ENCODE results near the gene INPP1. TPM values are rescaled to one million over a fixed set of nuclear protein-coding genes. Genes with fewer than 3 reads are reported as not detected.
"Not testable (repeated sequence)": the region's sequence is repeated elsewhere in the genome, so short reads cannot be mapped to it uniquely, and the experiment has no call there.

INPP1 gene
- total RNA-seq, 1 experiment from 2014 or later: 2.3 TPM

DNA sequence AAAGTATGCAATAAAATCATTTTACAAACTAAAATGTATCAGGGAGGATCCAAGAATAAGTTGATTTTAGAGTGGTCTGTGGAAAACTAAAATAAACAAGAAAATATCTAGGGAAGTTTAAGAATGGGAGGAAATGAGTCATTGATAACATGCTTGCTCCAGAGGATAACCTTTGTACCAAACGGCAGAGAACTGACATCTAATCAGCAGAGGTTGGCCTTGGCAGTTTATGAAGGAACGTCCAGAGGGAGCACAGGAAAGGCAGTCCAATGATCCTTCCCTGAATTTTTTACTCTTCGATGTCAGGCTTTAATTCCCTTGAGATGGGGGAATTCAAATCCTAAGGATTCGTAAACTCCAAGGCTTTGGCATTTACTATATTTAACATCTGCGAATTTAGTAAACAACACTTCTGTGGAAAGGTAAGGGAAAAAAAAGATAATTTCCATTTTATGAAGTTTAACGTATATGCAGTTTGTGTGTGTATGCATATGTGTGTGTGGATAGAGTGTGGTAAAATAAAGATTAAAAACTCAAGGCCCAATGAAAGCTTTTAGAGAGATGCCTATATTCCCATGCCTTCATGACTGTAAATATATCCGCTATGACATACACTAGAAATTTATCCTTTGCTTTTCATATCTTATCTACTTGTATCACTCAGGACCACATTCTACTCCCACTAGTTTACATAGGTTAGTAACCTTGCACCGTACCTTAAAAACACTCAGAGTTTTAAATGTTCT lies 8.7 kb upstream of the INPP1 start:
- CTCF ChIA-PET: no interaction called here
- Mint-ChIP-seq H3K4me1 (no peaks in the 10 kb centered on the region), H3K27ac (no peak overlapping the region), H3K27me3 (ENCODE audit: low read depth) (no peaks in the 10 kb centered on the region), H3K36me3 (no peaks in the 10 kb centered on the region), H3K4me3 (no peak overlapping the region), H3K9me3 (0 out of 2 replicates have a peak, but pooled peaks cover 4% of the 10 kb centered on the region)
- ATAC-seq (no peak), DNase-seq (ENCODE audit: low spot score) (no peak)
- TF ChIP-seq ARID4B (CRISPR knock-in tag; IDR thresholded peaks at IDR 0.05; ENCODE audit: borderline replicate concordance) (no peak), IRF2 (CRISPR knock-in tag; IDR thresholded peaks at IDR 0.05; ENCODE audit: borderline replicate concordance, low read depth) (no peak), ELF4 (CRISPR knock-in tag; IDR thresholded peaks at IDR 0.05; ENCODE audit: low read depth) (no peak), NR3C1 (CRISPR knock-in tag; conservative IDR thresholded peaks at IDR 0.05; ENCODE audit: low read depth) (no peak), ETV6 (CRISPR knock-in tag; IDR thresholded peaks at IDR 0.05) (no peak), CREB1 (CRISPR knock-in tag; IDR thresholded peaks at IDR 0.05) (no peak), ZBTB21 (CRISPR knock-in tag; IDR thresholded peaks at IDR 0.05; ENCODE audit: borderline replicate concordance) (no peak), GABPB1 (CRISPR knock-in tag; IDR thresholded peaks at IDR 0.05) (peak; percentile 60)
- POLR2A ChIA-PET: no interaction called here

DNA sequence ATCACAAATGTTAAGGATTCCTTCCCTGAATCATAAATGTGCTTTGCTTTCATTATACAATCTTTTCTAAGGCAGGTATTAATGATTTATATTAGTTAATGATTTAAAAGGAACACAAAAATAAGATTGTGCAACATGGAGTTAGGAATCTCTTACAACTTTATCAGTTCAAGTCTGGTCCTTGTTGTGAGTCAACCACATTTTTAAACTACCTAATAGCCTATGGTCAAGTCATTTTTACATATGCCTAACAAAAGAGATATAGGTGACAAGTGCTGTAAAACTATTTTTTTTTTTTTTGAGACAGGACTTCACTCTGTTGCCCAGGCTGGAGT lies 8.2 kb upstream of the INPP1 start:
- Mint-ChIP-seq H3K9me3 (0 out of 2 replicates have a peak, but pooled peaks cover 4% of the 10 kb centered on the region), H3K27me3 (ENCODE audit: low read depth) (no peaks in the 10 kb centered on the region), H3K4me3 (no peak overlapping the region), H3K36me3 (no peaks in the 10 kb centered on the region), H3K27ac (no peak overlapping the region), H3K4me1 (peaks cover under 1% of the 10 kb centered on the region; the same call in 1 of the 2 replicates)
- no peak for DNase-seq (ENCODE audit: low spot score)
- no peak for TF ChIP-seq ATF2 (CRISPR knock-in tag; IDR thresholded peaks at IDR 0.05; ENCODE audit: borderline replicate concordance, low read depth)
- TF ChIP-seq, protein P1, sequence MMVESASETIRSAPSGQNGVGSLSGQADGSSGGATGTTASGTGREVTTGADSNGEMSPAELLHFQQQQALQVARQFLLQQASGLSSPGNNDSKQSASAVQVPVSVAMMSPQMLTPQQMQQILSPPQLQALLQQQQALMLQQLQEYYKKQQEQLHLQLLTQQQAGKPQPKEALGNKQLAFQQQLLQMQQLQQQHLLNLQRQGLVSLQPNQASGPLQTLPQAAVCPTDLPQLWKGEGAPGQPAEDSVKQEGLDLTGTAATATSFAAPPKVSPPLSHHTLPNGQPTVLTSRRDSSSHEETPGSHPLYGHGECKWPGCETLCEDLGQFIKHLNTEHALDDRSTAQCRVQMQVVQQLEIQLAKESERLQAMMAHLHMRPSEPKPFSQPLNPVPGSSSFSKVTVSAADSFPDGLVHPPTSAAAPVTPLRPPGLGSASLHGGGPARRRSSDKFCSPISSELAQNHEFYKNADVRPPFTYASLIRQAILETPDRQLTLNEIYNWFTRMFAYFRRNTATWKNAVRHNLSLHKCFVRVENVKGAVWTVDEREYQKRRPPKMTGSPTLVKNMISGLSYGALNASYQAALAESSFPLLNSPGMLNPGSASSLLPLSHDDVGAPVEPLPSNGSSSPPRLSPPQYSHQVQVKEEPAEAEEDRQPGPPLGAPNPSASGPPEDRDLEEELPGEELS (CRISPR knock-in tag; IDR thresholded peaks at IDR 0.05): no peak
- TF ChIP-seq FOXK1 (CRISPR knock-in tag; IDR thresholded peaks at IDR 0.05): no peak
- no peak for TF ChIP-seq ELF4 (CRISPR knock-in tag; IDR thresholded peaks at IDR 0.05; ENCODE audit: low read depth)
- no peak for TF ChIP-seq RORB (CRISPR knock-in tag; IDR thresholded peaks at IDR 0.05)
- no peak for TF ChIP-seq JAZF1 (CRISPR knock-in tag; IDR thresholded peaks at IDR 0.05)
- no peak for TF ChIP-seq SMAD4 (CRISPR knock-in tag; IDR thresholded peaks at IDR 0.05)
- TF ChIP-seq, protein P2, sequence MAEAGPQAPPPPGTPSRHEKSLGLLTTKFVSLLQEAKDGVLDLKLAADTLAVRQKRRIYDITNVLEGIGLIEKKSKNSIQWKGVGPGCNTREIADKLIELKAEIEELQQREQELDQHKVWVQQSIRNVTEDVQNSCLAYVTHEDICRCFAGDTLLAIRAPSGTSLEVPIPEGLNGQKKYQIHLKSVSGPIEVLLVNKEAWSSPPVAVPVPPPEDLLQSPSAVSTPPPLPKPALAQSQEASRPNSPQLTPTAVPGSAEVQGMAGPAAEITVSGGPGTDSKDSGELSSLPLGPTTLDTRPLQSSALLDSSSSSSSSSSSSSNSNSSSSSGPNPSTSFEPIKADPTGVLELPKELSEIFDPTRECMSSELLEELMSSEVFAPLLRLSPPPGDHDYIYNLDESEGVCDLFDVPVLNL (CRISPR knock-in tag; IDR thresholded peaks at IDR 0.05; ENCODE audit: borderline replicate concordance, low read depth): no peak
- TF ChIP-seq, protein P3, sequence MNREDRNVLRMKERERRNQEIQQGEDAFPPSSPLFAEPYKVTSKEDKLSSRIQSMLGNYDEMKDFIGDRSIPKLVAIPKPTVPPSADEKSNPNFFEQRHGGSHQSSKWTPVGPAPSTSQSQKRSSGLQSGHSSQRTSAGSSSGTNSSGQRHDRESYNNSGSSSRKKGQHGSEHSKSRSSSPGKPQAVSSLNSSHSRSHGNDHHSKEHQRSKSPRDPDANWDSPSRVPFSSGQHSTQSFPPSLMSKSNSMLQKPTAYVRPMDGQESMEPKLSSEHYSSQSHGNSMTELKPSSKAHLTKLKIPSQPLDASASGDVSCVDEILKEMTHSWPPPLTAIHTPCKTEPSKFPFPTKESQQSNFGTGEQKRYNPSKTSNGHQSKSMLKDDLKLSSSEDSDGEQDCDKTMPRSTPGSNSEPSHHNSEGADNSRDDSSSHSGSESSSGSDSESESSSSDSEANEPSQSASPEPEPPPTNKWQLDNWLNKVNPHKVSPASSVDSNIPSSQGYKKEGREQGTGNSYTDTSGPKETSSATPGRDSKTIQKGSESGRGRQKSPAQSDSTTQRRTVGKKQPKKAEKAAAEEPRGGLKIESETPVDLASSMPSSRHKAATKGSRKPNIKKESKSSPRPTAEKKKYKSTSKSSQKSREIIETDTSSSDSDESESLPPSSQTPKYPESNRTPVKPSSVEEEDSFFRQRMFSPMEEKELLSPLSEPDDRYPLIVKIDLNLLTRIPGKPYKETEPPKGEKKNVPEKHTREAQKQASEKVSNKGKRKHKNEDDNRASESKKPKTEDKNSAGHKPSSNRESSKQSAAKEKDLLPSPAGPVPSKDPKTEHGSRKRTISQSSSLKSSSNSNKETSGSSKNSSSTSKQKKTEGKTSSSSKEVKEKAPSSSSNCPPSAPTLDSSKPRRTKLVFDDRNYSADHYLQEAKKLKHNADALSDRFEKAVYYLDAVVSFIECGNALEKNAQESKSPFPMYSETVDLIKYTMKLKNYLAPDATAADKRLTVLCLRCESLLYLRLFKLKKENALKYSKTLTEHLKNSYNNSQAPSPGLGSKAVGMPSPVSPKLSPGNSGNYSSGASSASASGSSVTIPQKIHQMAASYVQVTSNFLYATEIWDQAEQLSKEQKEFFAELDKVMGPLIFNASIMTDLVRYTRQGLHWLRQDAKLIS (CRISPR knock-in tag; IDR thresholded peaks at IDR 0.05; ENCODE audit: borderline replicate concordance): no peak
- no peak for ATAC-seq
- CTCF ChIA-PET: no interaction called here
- POLR2A ChIA-PET: no interaction called here

DNA sequence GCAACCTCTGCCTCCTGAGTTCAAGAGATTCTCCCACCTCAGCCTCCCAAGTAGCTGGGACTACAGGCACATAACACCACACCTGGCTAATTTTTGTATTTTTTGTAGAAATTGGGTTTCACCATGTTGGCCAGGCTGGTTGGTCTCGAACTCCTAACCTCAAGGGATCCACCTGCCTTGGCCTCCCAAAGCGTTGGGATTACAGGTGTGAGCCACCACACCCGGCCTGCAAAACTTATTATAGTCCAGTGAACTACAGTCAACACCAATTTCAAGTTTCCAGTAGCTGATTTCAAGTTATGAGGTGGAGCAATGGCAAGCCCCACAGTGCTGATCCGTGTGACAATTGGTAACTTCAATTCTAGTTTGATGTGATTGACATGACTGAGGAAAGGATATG lies 7.8 kb upstream of the INPP1 start:
- H3K27me3 Mint-ChIP-seq (ENCODE audit: low read depth); DNase-seq (ENCODE audit: low spot score); H3K36me3 Mint-ChIP-seq; POLR2A ChIA-PET; H3K4me1 Mint-ChIP-seq; H3K4me3 Mint-ChIP-seq; ATAC-seq; CTCF ChIA-PET; H3K27ac Mint-ChIP-seq; H3K9me3 Mint-ChIP-seq: not testable (repeated sequence)

All from WTC11 (cell line).